ENCODE measurements around the gene CES3. TPM values are rescaled to one million over a fixed set of nuclear protein-coding genes. Genes with fewer than 3 reads are reported as not detected.

CES3 gene
- total RNA-seq, 1 experiment from 2014 or later: 0.64 TPM

DNA sequence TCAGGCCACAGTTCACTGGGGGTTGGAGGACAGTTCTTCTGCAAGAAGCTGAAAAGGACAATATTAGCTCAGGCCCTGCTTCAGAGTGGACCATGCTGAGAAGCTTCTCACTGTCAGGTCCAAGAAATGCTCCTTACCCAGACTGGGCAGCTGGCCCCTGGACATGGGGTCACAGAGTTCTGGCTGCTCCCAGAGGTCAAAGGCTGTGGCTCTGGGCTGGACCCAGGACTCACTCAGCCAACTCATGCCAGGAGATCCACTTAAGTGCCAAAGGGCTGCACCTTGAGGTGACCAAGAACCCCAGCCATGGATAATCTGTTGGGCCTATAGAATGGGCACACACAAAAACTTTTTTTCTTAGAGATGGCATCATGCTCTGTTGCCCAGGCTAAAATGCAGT is 21.7 kb upstream of the CES3 start:
- Mint-ChIP-seq H3K4me3 (ENCODE audit: low read depth, unreplicated experiment) (no peak overlapping the region), H3K27ac (ENCODE audit: unreplicated experiment) (no peak overlapping the region), H3K36me3 (ENCODE audit: insufficient read depth, unreplicated experiment) (peaks cover 36% of the 10 kb centered on the region), H3K4me1 (ENCODE audit: low read depth, unreplicated experiment) (peaks cover 18% of the 10 kb centered on the region), H3K27me3 (ENCODE audit: unreplicated experiment) (no peaks in the 10 kb centered on the region), H3K9me3 (ENCODE audit: low read depth, unreplicated experiment) (no peaks in the 10 kb centered on the region)
- TF ChIP-seq, protein P1, sequence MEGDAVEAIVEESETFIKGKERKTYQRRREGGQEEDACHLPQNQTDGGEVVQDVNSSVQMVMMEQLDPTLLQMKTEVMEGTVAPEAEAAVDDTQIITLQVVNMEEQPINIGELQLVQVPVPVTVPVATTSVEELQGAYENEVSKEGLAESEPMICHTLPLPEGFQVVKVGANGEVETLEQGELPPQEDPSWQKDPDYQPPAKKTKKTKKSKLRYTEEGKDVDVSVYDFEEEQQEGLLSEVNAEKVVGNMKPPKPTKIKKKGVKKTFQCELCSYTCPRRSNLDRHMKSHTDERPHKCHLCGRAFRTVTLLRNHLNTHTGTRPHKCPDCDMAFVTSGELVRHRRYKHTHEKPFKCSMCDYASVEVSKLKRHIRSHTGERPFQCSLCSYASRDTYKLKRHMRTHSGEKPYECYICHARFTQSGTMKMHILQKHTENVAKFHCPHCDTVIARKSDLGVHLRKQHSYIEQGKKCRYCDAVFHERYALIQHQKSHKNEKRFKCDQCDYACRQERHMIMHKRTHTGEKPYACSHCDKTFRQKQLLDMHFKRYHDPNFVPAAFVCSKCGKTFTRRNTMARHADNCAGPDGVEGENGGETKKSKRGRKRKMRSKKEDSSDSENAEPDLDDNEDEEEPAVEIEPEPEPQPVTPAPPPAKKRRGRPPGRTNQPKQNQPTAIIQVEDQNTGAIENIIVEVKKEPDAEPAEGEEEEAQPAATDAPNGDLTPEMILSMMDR (IDR thresholded peaks at IDR 0.05; ENCODE audit: unreplicated experiment): no peak
- DNase-seq: no peak
- intact Hi-C loops (cut with micrococcal nuclease; ENCODE audit: unreplicated experiment): no loop called here
- BruUV-seq (replicated peaks): no TSS peak
- CTCF ChIA-PET: no interaction called here

- no TSS peak for BruUV-seq (replicated peaks)
- no peaks in the 10 kb centered on the region for H3K9me3 Mint-ChIP-seq (ENCODE audit: low read depth, unreplicated experiment)
- H3K27ac Mint-ChIP-seq (ENCODE audit: unreplicated experiment): no peak overlapping the region
- H3K36me3 Mint-ChIP-seq (ENCODE audit: insufficient read depth, unreplicated experiment): peaks cover 31% of the 10 kb centered on the region
- intact Hi-C loops (cut with micrococcal nuclease; ENCODE audit: unreplicated experiment): no loop called here
- DNase-seq: no peak
- TF ChIP-seq, protein P1 (IDR thresholded peaks at IDR 0.05; ENCODE audit: unreplicated experiment): no peak
- H3K27me3 Mint-ChIP-seq (ENCODE audit: unreplicated experiment): no peaks in the 10 kb centered on the region
- H3K4me1 Mint-ChIP-seq (ENCODE audit: low read depth, unreplicated experiment): peaks cover 17% of the 10 kb centered on the region
- H3K4me3 Mint-ChIP-seq (ENCODE audit: low read depth, unreplicated experiment): no peak overlapping the region
- CTCF ChIA-PET: no interaction called here
Observed at GRCh38 chr16:66940236-66940635, 20.8 kb upstream of the CES3 start.

DNA sequence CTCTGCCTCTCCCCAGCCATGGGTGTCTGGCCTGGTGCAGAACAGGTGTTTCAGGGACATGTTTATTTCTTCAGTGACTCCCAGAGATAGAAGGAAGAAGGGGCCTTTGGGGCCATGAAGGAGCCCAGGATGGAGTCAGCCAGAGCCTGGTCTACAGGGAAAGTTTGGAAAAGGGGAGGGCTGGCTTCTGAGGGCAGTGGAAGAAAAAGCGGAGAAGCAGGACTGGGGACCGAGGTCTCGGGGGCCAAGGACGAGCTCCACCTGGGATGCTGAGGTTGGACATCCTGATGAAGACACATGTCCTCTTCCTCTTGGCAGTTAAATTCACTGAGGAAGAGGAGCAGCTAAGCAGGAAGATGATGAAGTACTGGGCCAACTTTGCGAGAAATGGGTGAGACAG is 18.1 kb upstream of the CES3 start:
- intact Hi-C loops (cut with micrococcal nuclease; ENCODE audit: unreplicated experiment): no loop called here
- no TSS peak for BruUV-seq (replicated peaks)
- H3K27me3 Mint-ChIP-seq (ENCODE audit: unreplicated experiment): peaks cover 6% of the 10 kb centered on the region
- peaks cover 12% of the 10 kb centered on the region for H3K4me1 Mint-ChIP-seq (ENCODE audit: low read depth, unreplicated experiment)
- peaks cover 33% of the 10 kb centered on the region for H3K36me3 Mint-ChIP-seq (ENCODE audit: insufficient read depth, unreplicated experiment)
- CTCF ChIA-PET: no interaction called here
- no peaks in the 10 kb centered on the region for H3K9me3 Mint-ChIP-seq (ENCODE audit: low read depth, unreplicated experiment)
- TF ChIP-seq, protein P1 (IDR thresholded peaks at IDR 0.05; ENCODE audit: unreplicated experiment): no peak
- H3K4me3 Mint-ChIP-seq (ENCODE audit: low read depth, unreplicated experiment): no peak overlapping the region
- no peak overlapping the region for H3K27ac Mint-ChIP-seq (ENCODE audit: unreplicated experiment)
- no peak for DNase-seq

- H3K9me3 Mint-ChIP-seq (ENCODE audit: low read depth, unreplicated experiment): no peaks in the 10 kb centered on the region
- H3K4me3 Mint-ChIP-seq (ENCODE audit: low read depth, unreplicated experiment): no peak overlapping the region
- H3K4me1 Mint-ChIP-seq (ENCODE audit: low read depth, unreplicated experiment): peaks cover 18% of the 10 kb centered on the region
- H3K27me3 Mint-ChIP-seq (ENCODE audit: unreplicated experiment): peaks cover 12% of the 10 kb centered on the region
- intact Hi-C loops (cut with micrococcal nuclease; ENCODE audit: unreplicated experiment): no loop called here
- BruUV-seq (replicated peaks): no TSS peak
- no peak for DNase-seq
- H3K36me3 Mint-ChIP-seq (ENCODE audit: insufficient read depth, unreplicated experiment): peaks cover 39% of the 10 kb centered on the region
- no peak overlapping the region for H3K27ac Mint-ChIP-seq (ENCODE audit: unreplicated experiment)
- CTCF ChIA-PET: interaction anchor here (0.6 kb wide), 1 partner anchor 69 kb away, joined by 8 read pairs; no protein-coding TSS in a partner anchor
- TF ChIP-seq, protein P1 (IDR thresholded peaks at IDR 0.05; ENCODE audit: unreplicated experiment): no peak
Observed at GRCh38 chr16:66943426-66944053, 17.5 kb upstream of the CES3 start.
